Astrocyte (in vitro differentiated cells and primary cell): ENCODE data around the gene OR10G6. TPM values are rescaled to one million over a fixed set of nuclear protein-coding genes. Genes with fewer than 3 reads are reported as not detected.

Source experiments
- DNase-seq: peaks from one replicate; pipeline ENCODE4 v3.0.0-alpha.2; 2010; ENCODE audit warnings: low read depth
- FAIRE-seq: peaks from 2 replicates; lab custom pipeline; 2011; peaks lifted over from hg19 to GRCh38; lab: Jason Lieb, UNC
- H2AFZ ChIP-seq: 2 replicates; pipeline ENCODE4 v1.6.0; 2012; ENCODE audit warnings: low read depth, low read length, inconsistent platforms
- H3K27ac ChIP-seq: 2 replicates; pipeline ENCODE4 v1.5.1; 2011; ENCODE audit warnings: low read depth, low read length, inconsistent platforms
- H3K27me3 ChIP-seq: 2 replicates; pipeline ENCODE4 v1.6.0; 2011; ENCODE audit warnings: low read length, inconsistent platforms; ENCODE audit not compliant: insufficient read depth
- H3K36me3 ChIP-seq: 2 replicates; pipeline ENCODE4 v1.5.1; 2011; ENCODE audit warnings: low read length, inconsistent platforms; ENCODE audit not compliant: insufficient read depth
- H3K4me1 ChIP-seq: 2 replicates; pipeline ENCODE4 v1.5.1; 2011; ENCODE audit warnings: low read length, inconsistent platforms; ENCODE audit not compliant: insufficient read depth
- H3K4me2 ChIP-seq: 2 replicates; pipeline ENCODE4 v1.6.0; 2012; ENCODE audit warnings: low read length, inconsistent platforms
- H3K4me3 ChIP-seq: 2 replicates; pipeline ENCODE4 v1.5.1; 2011; ENCODE audit warnings: low read depth, mild to moderate bottlenecking, low read length, inconsistent platforms; ENCODE audit not compliant: insufficient read depth
- H3K79me2 ChIP-seq: 2 replicates; pipeline ENCODE4 v1.6.0; 2012; ENCODE audit warnings: mild to moderate bottlenecking, low read length, inconsistent platforms; ENCODE audit not compliant: insufficient read depth
- H3K9ac ChIP-seq: 2 replicates; pipeline ENCODE4 v1.6.0; 2012; ENCODE audit warnings: mild to moderate bottlenecking, low read length, inconsistent platforms
- H3K9me3 ChIP-seq: 2 replicates; pipeline ENCODE4 v1.5.1; 2012; ENCODE audit warnings: low read depth, mild to moderate bottlenecking, low read length, inconsistent platforms; ENCODE audit not compliant: insufficient read depth
- H4K20me1 ChIP-seq: 2 replicates; pipeline ENCODE4 v1.6.0; 2012; ENCODE audit warnings: low read length, inconsistent platforms; ENCODE audit not compliant: insufficient read depth
- H3K27ac Mint-ChIP-seq: one replicate; pipeline ENCODE4 v1.8.0; 2021; ENCODE audit warnings: mild to moderate bottlenecking, mixed read lengths; ENCODE audit not compliant: unreplicated experiment
- H3K27me3 Mint-ChIP-seq: one replicate; pipeline ENCODE4 v1.8.0; 2021; ENCODE audit warnings: low read depth, mixed read lengths; ENCODE audit not compliant: unreplicated experiment
- H3K36me3 Mint-ChIP-seq: one replicate; pipeline ENCODE4 v1.8.0; 2021; ENCODE audit warnings: low read depth, mixed read lengths; ENCODE audit not compliant: unreplicated experiment
- H3K4me1 Mint-ChIP-seq: one replicate; pipeline ENCODE4 v1.8.0; 2021; ENCODE audit warnings: low read depth, mixed read lengths; ENCODE audit not compliant: unreplicated experiment
- H3K4me3 Mint-ChIP-seq: one replicate; pipeline ENCODE4 v1.8.0; 2021; ENCODE audit warnings: mild to moderate bottlenecking, moderate library complexity, mixed read lengths; ENCODE audit not compliant: unreplicated experiment
- H3K9me3 Mint-ChIP-seq: one replicate; pipeline ENCODE4 v1.8.0; 2021; ENCODE audit warnings: mild to moderate bottlenecking, mixed read lengths; ENCODE audit not compliant: unreplicated experiment
- EZH2 ChIP-seq: IDR thresholded peaks from 2 replicates; pipeline ENCODE4 v1.6.1; 2012; ENCODE audit warnings: mild to moderate bottlenecking, low read length, inconsistent platforms; ENCODE audit not compliant: insufficient read depth
- total RNA-seq: library from RNA; stranded (reverse); gene quantifications from 2 replicates; pipeline ENCODE4 v1.2.1, GENCODE V29; 2021
- TF ChIP-seq, protein P1 (sequence below): IDR thresholded peaks from 2 replicates; pipeline ENCODE4 v1.5.1; 2011; ENCODE audit warnings: low read depth, mild to moderate bottlenecking, inconsistent platforms, low read length, moderate library complexity; ENCODE audit not compliant: insufficient read depth

The OR10G6 gene
- total RNA-seq, 1 donor from 2014 or later, result not detected

DNA sequence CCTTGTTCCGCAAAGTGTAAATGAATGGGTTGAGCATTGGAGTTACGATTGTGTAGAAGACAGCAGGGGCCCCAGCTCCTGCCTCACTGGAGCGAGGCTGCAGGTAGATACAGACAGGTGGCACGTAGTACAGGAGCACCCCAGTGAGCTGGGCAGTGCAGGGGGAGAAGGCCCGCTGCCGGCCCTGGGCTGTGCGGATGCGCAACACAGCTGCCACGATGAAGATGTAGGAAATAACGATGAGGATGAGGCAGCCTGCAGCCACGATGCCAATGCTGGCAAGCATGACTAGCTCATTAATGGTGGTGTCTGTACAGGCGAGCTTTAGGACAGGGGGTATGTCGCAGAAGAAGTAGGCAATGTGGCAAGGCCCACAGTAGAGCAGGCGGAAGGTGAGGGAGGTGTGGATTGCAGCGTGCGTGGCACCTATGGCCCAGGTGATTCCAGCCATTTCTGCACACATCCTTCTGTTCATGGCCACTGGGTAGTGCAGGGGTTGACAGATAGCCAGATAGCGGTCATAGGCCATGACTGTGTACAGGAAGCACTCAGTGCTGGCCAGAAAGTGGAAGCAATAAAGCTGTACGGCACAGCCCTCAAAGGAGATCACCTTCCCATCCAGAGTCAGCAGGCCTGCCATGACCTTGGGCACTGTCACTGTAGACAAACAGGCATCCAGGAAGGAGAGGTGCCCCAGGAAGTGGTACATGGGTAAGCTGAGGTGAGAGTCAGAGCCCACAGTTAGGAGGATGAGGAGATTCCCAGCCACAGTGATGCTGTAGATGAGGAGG, 18.0 kb downstream of the OR10G6 start:
- H3K27me3 Mint-ChIP-seq, result peaks cover 2% of the 10 kb centered on the region
- H3K27ac Mint-ChIP-seq, result no peak overlapping the region

DNA sequence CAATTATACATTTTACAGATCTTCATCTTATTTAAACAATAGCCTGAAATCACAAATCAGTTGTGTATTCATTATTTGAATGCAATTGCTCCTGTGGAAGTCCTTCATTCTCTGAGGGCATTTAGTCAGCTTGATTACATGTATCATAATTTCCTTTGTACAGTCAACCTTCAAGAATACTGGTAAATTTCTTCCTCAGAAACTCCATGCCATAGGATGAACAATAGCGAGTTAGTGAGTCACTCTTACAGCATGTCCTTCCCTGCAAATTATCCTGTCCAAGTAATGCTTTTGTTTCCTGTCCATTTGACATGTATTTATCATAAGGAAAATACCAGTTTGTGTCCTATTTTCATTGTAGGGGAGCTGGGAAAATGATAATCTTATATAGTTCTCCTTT, 21.1 kb downstream of the OR10G6 start:
- Mint-ChIP-seq H3K4me3 (no peak overlapping the region), H3K4me1 (peaks cover 14% of the 10 kb centered on the region), H3K27ac (peak overlapping the region; percentile 10), H3K36me3 (no peaks in the 10 kb centered on the region), H3K9me3 (peaks cover 4% of the 10 kb centered on the region), H3K27me3 (no peaks in the 10 kb centered on the region)
- H3K27me3 ChIP-seq, result no peaks in the 10 kb centered on the region
- no peaks in the 10 kb centered on the region for H3K79me2 ChIP-seq
- H3K27ac ChIP-seq, result peak overlapping the region; percentile 17
- H3K9me3 ChIP-seq, result no peaks in the 10 kb centered on the region
- TF ChIP-seq, protein P1, sequence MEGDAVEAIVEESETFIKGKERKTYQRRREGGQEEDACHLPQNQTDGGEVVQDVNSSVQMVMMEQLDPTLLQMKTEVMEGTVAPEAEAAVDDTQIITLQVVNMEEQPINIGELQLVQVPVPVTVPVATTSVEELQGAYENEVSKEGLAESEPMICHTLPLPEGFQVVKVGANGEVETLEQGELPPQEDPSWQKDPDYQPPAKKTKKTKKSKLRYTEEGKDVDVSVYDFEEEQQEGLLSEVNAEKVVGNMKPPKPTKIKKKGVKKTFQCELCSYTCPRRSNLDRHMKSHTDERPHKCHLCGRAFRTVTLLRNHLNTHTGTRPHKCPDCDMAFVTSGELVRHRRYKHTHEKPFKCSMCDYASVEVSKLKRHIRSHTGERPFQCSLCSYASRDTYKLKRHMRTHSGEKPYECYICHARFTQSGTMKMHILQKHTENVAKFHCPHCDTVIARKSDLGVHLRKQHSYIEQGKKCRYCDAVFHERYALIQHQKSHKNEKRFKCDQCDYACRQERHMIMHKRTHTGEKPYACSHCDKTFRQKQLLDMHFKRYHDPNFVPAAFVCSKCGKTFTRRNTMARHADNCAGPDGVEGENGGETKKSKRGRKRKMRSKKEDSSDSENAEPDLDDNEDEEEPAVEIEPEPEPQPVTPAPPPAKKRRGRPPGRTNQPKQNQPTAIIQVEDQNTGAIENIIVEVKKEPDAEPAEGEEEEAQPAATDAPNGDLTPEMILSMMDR, result no peak
- no peak for TF ChIP-seq EZH2
- no peaks in the 10 kb centered on the region for H4K20me1 ChIP-seq
- H3K4me3 ChIP-seq, result no peak overlapping the region
- DNase-seq (peak; percentile 72), FAIRE-seq (no peak)
- no peaks in the 10 kb centered on the region for H3K4me1 ChIP-seq
- no peaks in the 10 kb centered on the region for H3K36me3 ChIP-seq
- no peak overlapping the region for H2AFZ ChIP-seq
- H3K4me2 ChIP-seq, result no peak overlapping the region
- no peak overlapping the region for H3K9ac ChIP-seq

More for the DNA sequence above, 18.0 kb downstream of the OR10G6 start:
- Mint-ChIP-seq H3K36me3 (no peaks in the 10 kb centered on the region), H3K4me3 (no peak overlapping the region), H3K4me1 (peaks cover 14% of the 10 kb centered on the region), H3K9me3 (peaks cover 1% of the 10 kb centered on the region)
- Histone ChIP-seq H3K4me2 (no peak overlapping the region), H3K4me1 (no peaks in the 10 kb centered on the region), H3K9me3 (no peaks in the 10 kb centered on the region), H3K4me3 (no peak overlapping the region), H3K9ac (no peak overlapping the region), H3K79me2 (no peaks in the 10 kb centered on the region), H3K27me3 (no peaks in the 10 kb centered on the region), H4K20me1 (no peaks in the 10 kb centered on the region), H3K27ac (no peak overlapping the region), H3K36me3 (no peaks in the 10 kb centered on the region), H2AFZ (no peak overlapping the region)
- TF ChIP-seq EZH2, result no peak
- TF ChIP-seq, protein P1, result no peak
- DNase-seq (no peak), FAIRE-seq (no peak)

DNA sequence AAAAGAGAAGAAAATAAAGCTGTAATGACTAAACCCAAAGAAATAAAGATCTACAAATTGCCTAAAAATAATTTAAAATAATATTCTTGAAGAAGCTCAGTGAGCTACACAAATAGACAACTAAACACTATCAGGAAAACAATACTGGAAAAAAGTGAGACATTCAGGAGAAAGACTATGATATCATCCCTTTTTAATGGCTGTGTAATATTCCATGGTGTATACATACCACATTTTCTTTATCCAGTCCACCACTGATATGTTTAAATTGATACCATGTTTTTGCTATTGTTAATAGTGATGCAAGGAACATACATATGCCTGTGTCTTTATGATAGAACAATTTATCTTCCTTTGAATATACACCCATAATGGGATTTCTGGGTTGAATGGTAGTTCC, 38.2 kb downstream of the OR10G6 start:
- H3K9ac ChIP-seq, result no peak overlapping the region
- no peak overlapping the region for H2AFZ ChIP-seq
- no peak for FAIRE-seq
- no peaks in the 10 kb centered on the region for H3K4me1 Mint-ChIP-seq
- H3K36me3 ChIP-seq, result no peaks in the 10 kb centered on the region
- peaks cover 7% of the 10 kb centered on the region for H3K9me3 Mint-ChIP-seq
- no peak for TF ChIP-seq EZH2
- TF ChIP-seq, protein P1, result no peak
- H3K4me3 Mint-ChIP-seq, result no peak overlapping the region
- H3K27me3 ChIP-seq, result no peaks in the 10 kb centered on the region
- no peaks in the 10 kb centered on the region for H4K20me1 ChIP-seq
- no peaks in the 10 kb centered on the region for H3K79me2 ChIP-seq
- H3K4me1 ChIP-seq, result no peaks in the 10 kb centered on the region
- no peak for DNase-seq
- H3K27me3 Mint-ChIP-seq, result no peaks in the 10 kb centered on the region
- H3K9me3 ChIP-seq, result no peaks in the 10 kb centered on the region
- no peak overlapping the region for H3K27ac ChIP-seq
- H3K27ac Mint-ChIP-seq, result no peak overlapping the region
- H3K4me2 ChIP-seq, result no peak overlapping the region
- no peaks in the 10 kb centered on the region for H3K36me3 Mint-ChIP-seq
- no peak overlapping the region for H3K4me3 ChIP-seq
